ENCODE measurements around the gene KSR2. TPM values are rescaled to one million over a fixed set of nuclear protein-coding genes. Genes with fewer than 3 reads are reported as not detected.

Gene KSR2
- total and polyA plus RNA-seq, 10 of the 15 experiments (the other 5 are each of a cell fraction or from before 2014, with no cell fraction given) = under 0.01 to 1.5 (median 0.01) TPM; not detected in 3

GRCh38 chr12:117526757-117527478, 441.9 kb downstream of the KSR2 start (continued):
- TF ChIP-seq, protein P1, sequence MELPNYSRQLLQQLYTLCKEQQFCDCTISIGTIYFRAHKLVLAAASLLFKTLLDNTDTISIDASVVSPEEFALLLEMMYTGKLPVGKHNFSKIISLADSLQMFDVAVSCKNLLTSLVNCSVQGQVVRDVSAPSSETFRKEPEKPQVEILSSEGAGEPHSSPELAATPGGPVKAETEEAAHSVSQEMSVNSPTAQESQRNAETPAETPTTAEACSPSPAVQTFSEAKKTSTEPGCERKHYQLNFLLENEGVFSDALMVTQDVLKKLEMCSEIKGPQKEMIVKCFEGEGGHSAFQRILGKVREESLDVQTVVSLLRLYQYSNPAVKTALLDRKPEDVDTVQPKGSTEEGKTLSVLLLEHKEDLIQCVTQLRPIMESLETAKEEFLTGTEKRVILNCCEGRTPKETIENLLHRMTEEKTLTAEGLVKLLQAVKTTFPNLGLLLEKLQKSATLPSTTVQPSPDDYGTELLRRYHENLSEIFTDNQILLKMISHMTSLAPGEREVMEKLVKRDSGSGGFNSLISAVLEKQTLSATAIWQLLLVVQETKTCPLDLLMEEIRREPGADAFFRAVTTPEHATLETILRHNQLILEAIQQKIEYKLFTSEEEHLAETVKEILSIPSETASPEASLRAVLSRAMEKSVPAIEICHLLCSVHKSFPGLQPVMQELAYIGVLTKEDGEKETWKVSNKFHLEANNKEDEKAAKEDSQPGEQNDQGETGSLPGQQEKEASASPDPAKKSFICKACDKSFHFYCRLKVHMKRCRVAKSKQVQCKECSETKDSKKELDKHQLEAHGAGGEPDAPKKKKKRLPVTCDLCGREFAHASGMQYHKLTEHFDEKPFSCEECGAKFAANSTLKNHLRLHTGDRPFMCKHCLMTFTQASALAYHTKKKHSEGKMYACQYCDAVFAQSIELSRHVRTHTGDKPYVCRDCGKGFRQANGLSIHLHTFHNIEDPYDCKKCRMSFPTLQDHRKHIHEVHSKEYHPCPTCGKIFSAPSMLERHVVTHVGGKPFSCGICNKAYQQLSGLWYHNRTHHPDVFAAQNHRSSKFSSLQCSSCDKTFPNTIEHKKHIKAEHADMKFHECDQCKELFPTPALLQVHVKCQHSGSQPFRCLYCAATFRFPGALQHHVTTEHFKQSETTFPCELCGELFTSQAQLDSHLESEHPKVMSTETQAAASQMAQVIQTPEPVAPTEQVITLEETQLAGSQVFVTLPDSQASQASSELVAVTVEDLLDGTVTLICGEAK (IDR thresholded peaks at IDR 0.05; ENCODE audit: borderline replicate concordance) = no peak
- TF ChIP-seq POLR2A (IDR thresholded peaks at IDR 0.05; ENCODE audit: low read depth, low read length) (no peak), HCFC1 (IDR thresholded peaks at IDR 0.05; ENCODE audit: low read length) (no peak), SRF (IDR thresholded peaks at IDR 0.05; ENCODE audit: low read depth in 2 of 2, low read length in 2 of 2) (no peak), NR2C1 (IDR thresholded peaks at IDR 0.05) (no peak), CHD2 (IDR thresholded peaks at IDR 0.05; ENCODE audit: borderline replicate concordance, low read depth, low read length) (no peak)

DNA sequence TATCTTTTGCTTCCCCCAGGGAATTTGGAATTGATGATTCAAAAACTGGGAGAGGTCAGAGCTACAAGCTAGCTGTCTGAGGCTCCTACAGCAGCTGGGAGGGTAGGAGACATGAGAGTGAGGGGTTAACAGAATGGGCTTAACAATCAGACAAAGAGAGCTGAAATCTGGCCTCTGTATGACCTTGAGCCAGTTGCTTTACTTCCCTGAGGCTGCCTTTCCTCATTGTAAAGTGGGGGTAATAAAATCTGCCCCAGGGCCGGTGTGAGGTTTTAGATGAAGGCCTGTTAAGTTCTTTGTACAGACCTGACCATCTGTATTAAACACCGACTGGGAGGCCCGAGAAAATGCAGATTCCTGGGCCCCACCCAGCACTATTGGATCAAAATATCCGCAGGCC, 443.0 kb downstream of the KSR2 start:
- Histone ChIP-seq H3K79me2 (ENCODE audit: control insufficient read depth, insufficient read depth, low read length) (no peaks in the 10 kb centered on the region), H3K9ac (ENCODE audit: control insufficient read depth, insufficient read depth, low read length) (no peak overlapping the region), H3K27ac (ENCODE audit: control insufficient read depth, insufficient read depth) (no peak overlapping the region), H3K4me2 (ENCODE audit: control insufficient read depth, insufficient read depth) (no peak overlapping the region), H3K4me1 (ENCODE audit: control insufficient read depth, insufficient read depth, low read length) (no peaks in the 10 kb centered on the region), H3K36me3 (ENCODE audit: control insufficient read depth in 2 of 2, insufficient read depth in 2 of 2, low read length in 1 of 2) (no peaks in the 10 kb centered on the region), H3K4me3 (no peak overlapping the region), H4K20me1 (ENCODE audit: control insufficient read depth, insufficient read depth) (no peaks in the 10 kb centered on the region), H3K9me3 (replicated peaks; ENCODE audit: control insufficient read depth, insufficient read depth, low read length) (no peaks in the 10 kb centered on the region), H3K27me3 (replicated peaks in 1 of 2; ENCODE audit: control insufficient read depth in 2 of 2, insufficient read depth in 2 of 2, low read length in 1 of 2) (peaks cover 0 to 3% of the 10 kb centered on the region in 2 experiments; a peak in 1 of 4 replicates), H2AFZ (ENCODE audit: control insufficient read depth, low read depth, low read length) (no peak overlapping the region)
- FAIRE-seq = no peak
- DNase-seq (ENCODE audit: low read depth, low spot score) = no peak
- in situ Hi-C loops (cut with MboI) = no loop called here
- CTCF ChIA-PET = no interaction called here
- POLR2A ChIA-PET = no interaction called here
- RAD21 ChIA-PET (ENCODE audit: unreplicated experiment) = no interaction called here
- ATAC-seq = no peak
- intact Hi-C loops (cut with micrococcal nuclease; ENCODE audit: unreplicated experiment) = no loop called here
- 1% methylated on average over 4 of the region's 4 CpGs for WGBS (ENCODE audit: insufficient coverage, insufficient replicate concordance, low lambda C conversion rate, missing lambda C conversion rate)
- no TSS peak for BruUV-seq (replicated peaks)
- SMC1A ChIA-PET (ENCODE audit: uncharacterized antibody, unreplicated experiment) = no interaction called here
- TF ChIP-seq PML (IDR thresholded peaks at IDR 0.05; ENCODE audit: low read length) = no peak
- TF ChIP-seq ATF3 (IDR thresholded peaks at IDR 0.05; ENCODE audit: borderline replicate concordance, extremely low read depth, low read depth, low read length) = no peak
- no peak for TF ChIP-seq SP1 (IDR thresholded peaks at IDR 0.05; ENCODE audit: low read depth, low read length)
- no peak for TF ChIP-seq NFXL1 (IDR thresholded peaks at IDR 0.05; ENCODE audit: borderline replicate concordance)
- no peak for TF ChIP-seq GATAD2B (conservative IDR thresholded peaks at IDR 0.05; ENCODE audit: low read depth)
- TF ChIP-seq BHLHE40 (IDR thresholded peaks at IDR 0.05; ENCODE audit: borderline replicate concordance in 1 of 2, low read depth in 2 of 2, low read length in 1 of 2) = no peak
- no peak for TF ChIP-seq RAD21 (IDR thresholded peaks at IDR 0.05; ENCODE audit: insufficient read depth, low read depth, low read length)
- TF ChIP-seq TAF1 (IDR thresholded peaks at IDR 0.05; ENCODE audit: borderline replicate concordance, low read depth, low read length) = no peak
- TF ChIP-seq SMAD1 (IDR thresholded peaks at IDR 0.05; ENCODE audit: low read depth, partially characterized antibody) = no peak
- no peak for TF ChIP-seq ZBTB11 (CRISPR knock-in tag; IDR thresholded peaks at IDR 0.05)

Data from GM12878 (cell line).